Osteoblast (primary cell): ENCODE results near the gene GCK. TPM values are rescaled to one million over a fixed set of nuclear protein-coding genes. Genes with fewer than 3 reads are reported as not detected.
"Not testable (repeated sequence)": the region's sequence is repeated elsewhere in the genome, so short reads cannot be mapped to it uniquely, and the experiment has no call there.

ENCODE experiments used
- DNase-seq: peaks from one replicate; pipeline ENCODE4 v3.0.0; 2011; ENCODE audit warnings: low spot score, mixed read lengths; ENCODE audit not compliant: insufficient read length; ENCODE audit errors: missing footprints
- H2AFZ ChIP-seq: 2 replicates; pipeline ENCODE4 v1.6.0; 2011; ENCODE audit warnings: mild to moderate bottlenecking, low read length
- H3K27ac ChIP-seq: 2 replicates; pipeline ENCODE4 v1.5.1; 2011; ENCODE audit warnings: mild to moderate bottlenecking, low read depth, low read length, moderate library complexity
- H3K27me3 ChIP-seq: 2 replicates; pipeline ENCODE4 v1.6.0; 2012; ENCODE audit warnings: mild to moderate bottlenecking, control low read depth, inconsistent platforms, low read length, moderate library complexity; ENCODE audit not compliant: insufficient read depth
- H3K36me3 ChIP-seq: 2 replicates; pipeline ENCODE4 v1.5.1; 2011; ENCODE audit warnings: mild to moderate bottlenecking, low read length, control low read depth, moderate library complexity; ENCODE audit not compliant: insufficient read depth
- H3K4me1 ChIP-seq: 2 replicates; pipeline ENCODE4 v1.5.1; 2011; ENCODE audit warnings: mild to moderate bottlenecking, low read length, control low read depth, moderate library complexity; ENCODE audit not compliant: insufficient read depth
- H3K4me2 ChIP-seq: 2 replicates; pipeline ENCODE4 v1.6.0; 2011; ENCODE audit warnings: mild to moderate bottlenecking, low read length; ENCODE audit not compliant: insufficient read depth
- H3K4me3 ChIP-seq: fragments of 200-600 bp; sonication (generic); 3 replicates; pipeline ENCODE4 v1.5.1; 2012; ENCODE audit warnings: mild to moderate bottlenecking, low read length, inconsistent platforms; ENCODE audit not compliant: insufficient read depth
- H3K79me2 ChIP-seq: 2 replicates; pipeline ENCODE4 v1.6.0; 2012; ENCODE audit warnings: mild to moderate bottlenecking, low read length, control low read depth, inconsistent platforms; ENCODE audit not compliant: insufficient read depth
- H3K9me3 ChIP-seq: 2 replicates; pipeline ENCODE4 v1.5.1; 2011; ENCODE audit warnings: low read depth, low read length, control low read depth
- H4K20me1 ChIP-seq: 2 replicates; pipeline ENCODE4 v1.6.0; 2012; ENCODE audit warnings: mild to moderate bottlenecking, low read length, control low read depth; ENCODE audit not compliant: insufficient read depth
- total RNA-seq: library from RNA; depleted of rRNA; stranded (reverse); fragments of >200 nt; gene quantifications from 2 replicates; pipeline ENCODE4 v1.2.3, GENCODE V29; 2012
- TF ChIP-seq, protein P1 (sequence below): IDR thresholded peaks from 2 replicates; pipeline ENCODE4 v1.5.1; 2011; ENCODE audit warnings: mild to moderate bottlenecking, low read depth, low read length, moderate library complexity; ENCODE audit errors: extremely low read depth

The GCK gene
- total RNA-seq, 1 donor, result not detected

DNA sequence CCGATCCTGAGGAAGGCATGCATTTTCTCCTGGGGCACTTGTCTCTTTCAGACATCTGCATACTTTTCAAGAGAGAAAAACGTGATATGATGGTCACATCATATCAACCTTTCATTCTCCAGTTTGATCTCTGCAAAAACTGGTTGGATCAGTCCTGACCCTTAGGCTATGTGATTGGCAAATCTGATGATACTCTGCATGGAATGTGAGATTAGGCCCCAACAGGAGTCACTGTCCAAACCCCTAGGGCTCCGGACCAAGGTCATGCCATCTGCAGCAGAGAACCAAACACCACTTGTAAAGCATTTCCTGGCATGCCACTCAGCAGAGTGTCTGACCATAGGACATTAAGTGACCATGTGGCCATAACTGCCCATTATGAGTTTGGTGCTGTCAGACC, 8.6 kb downstream of the GCK start:
- H3K27ac ChIP-seq, result no peak overlapping the region
- no peak for DNase-seq
- H3K4me2 ChIP-seq, result no peak overlapping the region
- H4K20me1 ChIP-seq, result no peaks in the 10 kb centered on the region
- H3K4me1 ChIP-seq, result peaks cover 19% of the 10 kb centered on the region
- H3K27me3 ChIP-seq, result peaks cover 26% of the 10 kb centered on the region
- TF ChIP-seq, protein P1, sequence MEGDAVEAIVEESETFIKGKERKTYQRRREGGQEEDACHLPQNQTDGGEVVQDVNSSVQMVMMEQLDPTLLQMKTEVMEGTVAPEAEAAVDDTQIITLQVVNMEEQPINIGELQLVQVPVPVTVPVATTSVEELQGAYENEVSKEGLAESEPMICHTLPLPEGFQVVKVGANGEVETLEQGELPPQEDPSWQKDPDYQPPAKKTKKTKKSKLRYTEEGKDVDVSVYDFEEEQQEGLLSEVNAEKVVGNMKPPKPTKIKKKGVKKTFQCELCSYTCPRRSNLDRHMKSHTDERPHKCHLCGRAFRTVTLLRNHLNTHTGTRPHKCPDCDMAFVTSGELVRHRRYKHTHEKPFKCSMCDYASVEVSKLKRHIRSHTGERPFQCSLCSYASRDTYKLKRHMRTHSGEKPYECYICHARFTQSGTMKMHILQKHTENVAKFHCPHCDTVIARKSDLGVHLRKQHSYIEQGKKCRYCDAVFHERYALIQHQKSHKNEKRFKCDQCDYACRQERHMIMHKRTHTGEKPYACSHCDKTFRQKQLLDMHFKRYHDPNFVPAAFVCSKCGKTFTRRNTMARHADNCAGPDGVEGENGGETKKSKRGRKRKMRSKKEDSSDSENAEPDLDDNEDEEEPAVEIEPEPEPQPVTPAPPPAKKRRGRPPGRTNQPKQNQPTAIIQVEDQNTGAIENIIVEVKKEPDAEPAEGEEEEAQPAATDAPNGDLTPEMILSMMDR, result no peak
- H2AFZ ChIP-seq, result no peak overlapping the region
- H3K36me3 ChIP-seq, result no peaks in the 10 kb centered on the region
- no peak overlapping the region for H3K4me3 ChIP-seq
- peaks cover 8% of the 10 kb centered on the region for H3K9me3 ChIP-seq
- no peaks in the 10 kb centered on the region for H3K79me2 ChIP-seq

DNA sequence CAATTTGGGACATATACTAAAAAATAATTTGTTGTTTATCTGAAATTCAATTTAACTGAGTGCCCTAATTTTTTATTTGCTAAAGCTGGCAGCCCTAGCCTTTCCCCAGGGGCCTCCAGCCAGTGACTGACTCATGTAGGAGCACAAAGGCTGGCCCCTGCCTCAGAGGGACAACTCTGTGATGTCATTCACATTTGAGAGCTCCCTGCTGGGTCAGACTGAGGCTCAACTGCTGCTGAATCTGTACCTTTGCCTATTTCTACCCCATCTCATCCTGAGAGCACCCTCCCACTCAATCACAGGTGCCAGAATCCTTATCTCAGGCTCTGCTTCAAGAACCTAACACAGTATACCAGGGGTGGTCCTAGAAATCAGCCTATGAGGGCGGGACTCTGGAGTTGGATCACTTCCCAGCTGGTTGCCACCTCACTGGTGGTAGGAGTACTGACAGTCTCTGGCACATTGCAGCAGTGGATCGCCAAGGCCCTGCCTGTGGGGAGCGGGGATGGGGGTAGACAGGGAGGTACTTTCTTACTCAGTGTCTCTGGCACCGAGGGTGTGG, 11.6 kb downstream of the GCK start:
- TF ChIP-seq, protein P1, result no peak
- peak overlapping the region; percentile 12 for H3K4me2 ChIP-seq
- H3K36me3 ChIP-seq, result no peaks in the 10 kb centered on the region
- H3K9me3 ChIP-seq, result peaks cover 5% of the 10 kb centered on the region
- DNase-seq, result no peak
- no peak overlapping the region for H2AFZ ChIP-seq
- H3K4me3 ChIP-seq, result no peak overlapping the region
- H3K27ac ChIP-seq, result no peak overlapping the region
- peaks cover 7% of the 10 kb centered on the region for H3K4me1 ChIP-seq
- no peaks in the 10 kb centered on the region for H4K20me1 ChIP-seq
- peaks cover 28% of the 10 kb centered on the region for H3K27me3 ChIP-seq
- no peaks in the 10 kb centered on the region for H3K79me2 ChIP-seq

DNA sequence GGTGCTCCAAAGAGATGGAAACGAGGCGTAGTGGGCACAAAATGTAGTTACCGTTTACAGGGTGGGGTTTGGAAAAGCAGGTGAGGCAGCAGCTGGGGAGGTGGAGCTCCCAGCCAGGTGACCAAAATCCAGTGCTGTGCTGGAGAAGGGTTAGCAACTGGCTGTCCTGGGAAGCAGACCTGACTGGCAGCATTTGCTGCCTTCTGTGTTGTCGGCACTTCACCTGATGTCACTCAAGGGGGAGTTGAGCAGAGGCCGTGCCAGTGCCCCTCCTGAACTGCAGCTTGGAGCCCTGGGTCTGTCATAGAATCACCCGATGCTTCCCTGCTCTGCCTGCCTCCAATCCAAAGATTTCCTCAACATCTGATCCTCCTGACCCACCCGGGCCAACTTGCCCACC, 12.8 kb downstream of the GCK start:
- Histone ChIP-seq H2AFZ (no peak overlapping the region), H3K4me3 (no peak overlapping the region), H3K4me2 (no peak overlapping the region), H4K20me1 (no peaks in the 10 kb centered on the region), H3K27me3 (peaks cover 17% of the 10 kb centered on the region), H3K27ac (no peak overlapping the region), H3K9me3 (no peaks in the 10 kb centered on the region), H3K79me2 (no peaks in the 10 kb centered on the region), H3K4me1 (peaks cover 7% of the 10 kb centered on the region), H3K36me3 (no peaks in the 10 kb centered on the region)
- DNase-seq, result no peak
- TF ChIP-seq, protein P1, result no peak

DNA sequence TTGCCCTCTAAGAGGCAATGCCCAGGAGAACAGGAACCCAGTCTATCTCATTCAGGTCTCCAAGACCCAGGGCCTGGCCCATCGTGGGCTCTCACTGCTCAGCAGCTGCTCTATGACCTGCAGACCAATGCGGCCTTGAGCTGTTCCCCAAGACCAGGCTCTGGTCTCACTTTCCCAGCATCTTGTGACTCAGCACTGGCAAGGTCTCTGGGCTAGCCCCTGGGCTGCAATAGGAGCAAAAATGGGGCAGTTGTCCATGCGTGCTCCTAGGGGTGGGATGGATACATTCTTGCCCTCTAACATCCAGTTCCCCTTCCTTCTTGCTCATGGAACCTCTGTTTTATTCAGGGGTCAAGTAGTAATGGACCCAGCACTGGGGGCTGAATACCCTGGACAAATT, 13.5 kb downstream of the GCK start:
- Histone ChIP-seq H4K20me1 (no peaks in the 10 kb centered on the region), H3K4me2 (no peak overlapping the region), H3K27me3 (peaks cover 13% of the 10 kb centered on the region), H2AFZ (no peak overlapping the region), H3K36me3 (no peaks in the 10 kb centered on the region), H3K79me2 (no peaks in the 10 kb centered on the region), H3K9me3 (no peaks in the 10 kb centered on the region), H3K4me3 (no peak overlapping the region), H3K4me1 (peaks cover 7% of the 10 kb centered on the region), H3K27ac (no peak overlapping the region)
- no peak for DNase-seq
- TF ChIP-seq, protein P1, result no peak

DNA sequence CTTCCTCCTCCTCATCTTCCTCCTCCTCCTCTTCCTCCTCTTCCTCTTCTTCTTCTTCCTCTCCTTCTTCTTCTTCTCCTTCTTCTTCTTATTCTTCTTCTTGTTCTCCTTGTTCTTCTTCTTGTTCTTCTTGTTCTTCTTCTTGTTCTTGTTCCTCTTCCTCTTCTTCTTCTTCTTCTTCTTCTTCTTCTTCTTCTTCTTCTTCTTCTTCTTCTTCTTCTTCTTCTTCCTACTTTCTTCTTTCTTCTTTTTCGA, 14.6 kb downstream of the GCK start:
- H2AFZ ChIP-seq, H3K79me2 ChIP-seq, H3K4me3 ChIP-seq: not testable (repeated sequence)

More for the DNA sequence above, 14.6 kb downstream of the GCK start:
- not testable (repeated sequence) for H4K20me1 ChIP-seq, H3K4me1 ChIP-seq, H3K4me2 ChIP-seq, H3K9me3 ChIP-seq, H3K36me3 ChIP-seq, DNase-seq, H3K27ac ChIP-seq
- H3K27me3 ChIP-seq, result peaks cover 13% of the 10 kb centered on the region
